Measurements from ENCODE around the gene CHCHD6. TPM values are rescaled to one million over a fixed set of nuclear protein-coding genes. Genes with fewer than 3 reads are reported as not detected.

The CHCHD6 gene
- total RNA-seq, 2 donors from 2014 or later: 9.3 to 13.2 TPM

DNA sequence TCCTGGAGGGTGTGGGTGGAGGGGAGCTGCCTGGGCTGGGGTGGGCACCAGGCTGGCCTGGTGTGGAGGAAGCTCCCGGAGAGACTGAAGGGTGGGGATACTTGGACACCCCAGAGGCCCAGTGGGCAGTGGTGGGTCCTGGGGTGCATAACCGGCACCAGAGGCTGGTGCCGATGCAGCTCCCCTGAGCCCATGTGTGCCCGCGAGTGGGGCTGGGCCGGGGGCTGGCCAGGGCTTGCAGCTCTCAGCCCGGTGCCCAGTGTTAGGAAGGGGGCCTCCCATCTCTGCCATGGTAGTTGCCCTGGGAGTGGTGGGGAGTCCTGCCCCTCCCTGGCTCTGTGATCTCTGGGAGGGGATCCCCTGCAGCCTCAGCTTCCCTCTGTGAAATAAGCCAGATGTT is 288.2 kb downstream of the CHCHD6 start:
- Histone ChIP-seq H3K27me3 (no peaks in the 10 kb centered on the region), H3K36me3 (no peaks in the 10 kb centered on the region), H3K27ac (no peak overlapping the region), H3K4me3 (no peak overlapping the region), H3K9me3 (no peaks in the 10 kb centered on the region), H3K4me1 (no peaks in the 10 kb centered on the region), H3K9ac (ENCODE audit: low read depth in 2 of 2, low read length in 2 of 2) (no peak overlapping the region)
- TF ChIP-seq, protein P1, sequence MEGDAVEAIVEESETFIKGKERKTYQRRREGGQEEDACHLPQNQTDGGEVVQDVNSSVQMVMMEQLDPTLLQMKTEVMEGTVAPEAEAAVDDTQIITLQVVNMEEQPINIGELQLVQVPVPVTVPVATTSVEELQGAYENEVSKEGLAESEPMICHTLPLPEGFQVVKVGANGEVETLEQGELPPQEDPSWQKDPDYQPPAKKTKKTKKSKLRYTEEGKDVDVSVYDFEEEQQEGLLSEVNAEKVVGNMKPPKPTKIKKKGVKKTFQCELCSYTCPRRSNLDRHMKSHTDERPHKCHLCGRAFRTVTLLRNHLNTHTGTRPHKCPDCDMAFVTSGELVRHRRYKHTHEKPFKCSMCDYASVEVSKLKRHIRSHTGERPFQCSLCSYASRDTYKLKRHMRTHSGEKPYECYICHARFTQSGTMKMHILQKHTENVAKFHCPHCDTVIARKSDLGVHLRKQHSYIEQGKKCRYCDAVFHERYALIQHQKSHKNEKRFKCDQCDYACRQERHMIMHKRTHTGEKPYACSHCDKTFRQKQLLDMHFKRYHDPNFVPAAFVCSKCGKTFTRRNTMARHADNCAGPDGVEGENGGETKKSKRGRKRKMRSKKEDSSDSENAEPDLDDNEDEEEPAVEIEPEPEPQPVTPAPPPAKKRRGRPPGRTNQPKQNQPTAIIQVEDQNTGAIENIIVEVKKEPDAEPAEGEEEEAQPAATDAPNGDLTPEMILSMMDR (IDR thresholded peaks at IDR 0.05): no peak
- no peak for DNase-seq
- intact Hi-C loops (cut with DNase I): no loop called here

DNA sequence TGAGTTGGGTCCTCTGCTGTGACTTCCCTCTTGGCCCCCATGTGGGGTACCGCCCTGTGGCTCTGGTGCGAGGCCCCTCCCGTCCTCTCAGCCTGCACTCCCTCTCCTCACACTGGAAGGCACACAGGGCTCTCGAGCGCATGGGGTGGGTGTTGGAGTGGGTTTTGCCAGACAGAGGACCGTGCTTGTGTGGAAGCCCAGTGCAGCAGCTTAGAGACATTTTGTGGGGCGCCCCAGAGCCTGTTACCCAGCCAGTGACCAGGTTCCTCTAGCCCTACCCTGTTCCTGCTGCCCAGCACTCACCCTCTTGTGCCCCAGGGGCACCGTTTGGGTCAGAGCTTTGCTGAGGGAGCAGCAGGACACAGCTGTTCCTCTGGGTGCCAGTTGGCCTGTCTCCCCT is 288.7 kb downstream of the CHCHD6 start:
- Histone ChIP-seq H3K4me3 (no peak overlapping the region), H3K9me3 (no peaks in the 10 kb centered on the region), H3K9ac (ENCODE audit: low read depth in 2 of 2, low read length in 2 of 2) (no peak overlapping the region), H3K27ac (no peak overlapping the region), H3K27me3 (no peaks in the 10 kb centered on the region), H3K36me3 (no peaks in the 10 kb centered on the region), H3K4me1 (no peaks in the 10 kb centered on the region)
- intact Hi-C loops (cut with DNase I): no loop called here
- DNase-seq: no peak
- TF ChIP-seq, protein P1 (IDR thresholded peaks at IDR 0.05): no peak

DNA sequence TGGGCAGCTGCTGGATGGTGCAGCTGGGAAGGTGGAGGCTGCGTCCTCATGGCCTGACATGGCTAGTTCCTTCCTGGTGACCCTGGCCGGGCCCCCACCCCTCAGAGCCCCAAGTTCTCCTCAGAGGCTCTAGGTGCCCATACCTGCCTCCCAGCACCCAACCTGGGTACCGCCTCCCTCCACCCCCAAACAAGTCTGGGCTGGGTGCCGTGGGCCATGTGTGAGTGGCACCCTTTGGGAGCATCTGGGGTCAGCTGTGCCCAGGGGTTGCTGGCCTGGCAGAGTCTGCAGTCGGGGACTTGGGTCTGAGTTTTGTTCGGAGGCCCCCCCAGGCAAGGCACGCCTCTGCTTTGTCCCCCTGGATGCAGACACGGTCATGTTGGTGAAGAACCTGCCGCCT is 289.4 kb downstream of the CHCHD6 start:
- Histone ChIP-seq H3K27ac (no peak overlapping the region), H3K9me3 (no peaks in the 10 kb centered on the region), H3K27me3 (no peaks in the 10 kb centered on the region), H3K9ac (ENCODE audit: low read depth in 2 of 2, low read length in 2 of 2) (no peak overlapping the region), H3K36me3 (no peaks in the 10 kb centered on the region), H3K4me3 (no peak overlapping the region), H3K4me1 (no peaks in the 10 kb centered on the region)
- TF ChIP-seq, protein P1 (IDR thresholded peaks at IDR 0.05): no peak
- intact Hi-C loops (cut with DNase I): no loop called here
- no peak for DNase-seq

DNA sequence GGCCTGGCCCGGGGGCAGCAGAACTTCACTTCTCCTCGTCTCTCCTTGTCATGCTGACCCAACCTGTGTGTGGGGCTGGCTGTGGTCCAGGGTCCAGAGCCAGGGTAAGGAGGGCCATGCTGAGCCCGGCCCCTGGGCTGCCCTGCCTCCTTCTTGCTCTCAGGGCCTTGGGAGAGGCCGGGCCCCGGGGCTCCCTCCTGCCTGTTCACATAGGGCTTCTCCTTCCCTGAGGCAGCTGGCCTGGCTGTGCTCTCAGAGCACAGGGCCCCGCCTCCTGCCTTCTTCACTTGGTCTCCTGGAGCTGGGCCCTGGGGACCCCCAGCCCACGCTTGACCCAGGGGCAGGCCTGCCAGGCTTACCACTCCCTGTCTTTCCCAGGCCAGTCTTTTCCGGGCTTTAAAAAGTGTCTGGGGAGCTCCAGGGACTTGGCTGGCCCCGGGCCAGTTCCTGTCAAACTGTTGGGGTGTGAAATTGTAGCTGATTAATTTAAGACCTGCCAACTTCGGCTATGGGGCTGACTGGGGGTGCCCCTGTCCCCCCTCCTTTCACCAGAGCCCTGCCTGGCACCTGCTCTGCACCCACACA is 290.7 kb downstream of the CHCHD6 start:
- no peaks in the 10 kb centered on the region for H3K9me3 ChIP-seq
- intact Hi-C loops (cut with DNase I): no loop called here
- H3K4me3 ChIP-seq: no peak overlapping the region
- H3K27ac ChIP-seq: no peak overlapping the region
- no peaks in the 10 kb centered on the region for H3K4me1 ChIP-seq
- DNase-seq: no peak
- no peak overlapping the region for H3K9ac ChIP-seq (ENCODE audit: low read depth in 2 of 2, low read length in 2 of 2)
- H3K27me3 ChIP-seq: no peaks in the 10 kb centered on the region
- TF ChIP-seq, protein P1 (IDR thresholded peaks at IDR 0.05): no peak
- H3K36me3 ChIP-seq: no peaks in the 10 kb centered on the region

DNA sequence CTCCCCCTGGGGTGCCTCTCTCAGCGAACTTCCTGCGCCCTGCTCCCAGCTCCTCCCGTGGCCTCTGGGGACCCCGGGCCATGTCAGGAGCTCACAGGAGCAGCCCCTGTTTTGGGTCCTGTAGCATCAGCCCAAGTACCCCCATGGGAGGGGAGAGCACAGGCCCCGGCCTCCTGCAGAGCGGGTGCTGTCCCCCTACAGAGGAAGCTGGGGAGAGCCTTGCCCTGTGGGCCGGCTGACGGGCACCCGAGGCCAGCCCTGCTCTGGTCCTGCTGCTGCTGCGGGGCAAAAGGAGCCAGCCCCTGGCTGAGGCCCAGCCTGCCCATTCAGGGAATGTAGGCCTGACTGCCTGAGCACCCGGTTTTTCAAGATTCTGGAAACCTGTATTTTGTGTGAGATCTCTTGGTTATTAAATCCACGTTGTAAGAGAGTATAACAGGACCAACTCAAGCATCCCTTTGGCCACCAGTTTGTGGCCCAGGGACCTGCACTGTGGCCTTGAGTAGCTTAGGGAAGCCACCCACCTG is 291.3 kb downstream of the CHCHD6 start:
- TF ChIP-seq, protein P1 (IDR thresholded peaks at IDR 0.05): no peak
- no peaks in the 10 kb centered on the region for H3K36me3 ChIP-seq
- H3K27me3 ChIP-seq: no peaks in the 10 kb centered on the region
- H3K4me3 ChIP-seq: no peak overlapping the region
- no peak for DNase-seq
- no peaks in the 10 kb centered on the region for H3K9me3 ChIP-seq
- H3K9ac ChIP-seq (ENCODE audit: low read depth in 2 of 2, low read length in 2 of 2): no peak overlapping the region
- intact Hi-C loops (cut with DNase I): no loop called here
- H3K27ac ChIP-seq: no peak overlapping the region
- no peaks in the 10 kb centered on the region for H3K4me1 ChIP-seq

Data from colonic mucosa (tissue), 4 donors.